Epithelial cell of prostate (primary cell): ENCODE measurements around the gene TCF3.

Experiments
- DNase-seq: peaks from one replicate; pipeline ENCODE4 v3.0.0-alpha.2; 2011; ENCODE audit warnings: low read depth, low spot score
- H3K27ac ChIP-seq: fragments of 450-650 bp; 2 replicates; pipeline ENCODE4 v1.5.1; 2017; ENCODE audit warnings: mild to moderate bottlenecking

Gene TCF3

DNA sequence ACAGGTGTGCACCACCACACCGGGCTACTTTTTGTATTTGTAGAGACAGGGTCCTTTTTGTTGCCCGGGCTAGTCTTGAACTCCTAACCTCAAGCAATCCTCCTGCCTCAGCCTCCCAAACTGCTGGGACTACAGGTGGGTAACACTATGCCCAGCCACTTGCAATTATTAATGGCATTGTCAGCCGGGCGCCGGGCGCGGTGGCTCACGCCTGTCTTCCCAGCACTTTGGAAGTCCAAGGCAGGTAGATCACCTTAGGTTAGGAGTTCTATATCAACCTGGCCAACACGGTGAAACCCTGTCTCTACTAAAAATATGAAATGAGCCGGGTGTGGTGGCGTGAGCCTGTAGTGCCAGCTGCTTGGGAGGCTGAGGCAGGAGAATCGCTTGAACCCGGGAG, 81.6 kb downstream of the TCF3 start:
- H3K27ac ChIP-seq, result no peak overlapping the region
- no peak for DNase-seq

DNA sequence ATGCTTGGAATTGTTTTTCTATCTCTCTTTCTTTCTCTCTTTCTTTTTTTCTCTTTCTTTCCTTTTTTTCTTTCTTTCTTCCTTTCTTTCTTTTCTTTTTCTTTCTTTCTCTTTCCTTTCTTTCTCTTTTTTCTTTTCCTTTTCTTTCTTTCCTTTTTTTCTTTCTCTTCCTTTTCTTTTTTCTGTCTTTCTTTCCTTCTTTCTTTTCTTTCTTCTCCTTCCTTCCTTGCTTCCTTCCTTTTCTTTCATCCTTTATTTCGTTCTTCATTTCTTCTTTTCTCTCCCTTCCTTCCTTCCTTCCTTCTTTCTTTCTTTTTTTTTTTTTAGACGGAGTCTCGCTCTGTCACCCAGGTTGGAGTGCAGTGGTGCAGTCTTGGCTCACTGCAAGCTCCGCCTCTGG, 82.4 kb downstream of the TCF3 start:
- DNase-seq, result no peak
- H3K27ac ChIP-seq, result no peak overlapping the region

DNA sequence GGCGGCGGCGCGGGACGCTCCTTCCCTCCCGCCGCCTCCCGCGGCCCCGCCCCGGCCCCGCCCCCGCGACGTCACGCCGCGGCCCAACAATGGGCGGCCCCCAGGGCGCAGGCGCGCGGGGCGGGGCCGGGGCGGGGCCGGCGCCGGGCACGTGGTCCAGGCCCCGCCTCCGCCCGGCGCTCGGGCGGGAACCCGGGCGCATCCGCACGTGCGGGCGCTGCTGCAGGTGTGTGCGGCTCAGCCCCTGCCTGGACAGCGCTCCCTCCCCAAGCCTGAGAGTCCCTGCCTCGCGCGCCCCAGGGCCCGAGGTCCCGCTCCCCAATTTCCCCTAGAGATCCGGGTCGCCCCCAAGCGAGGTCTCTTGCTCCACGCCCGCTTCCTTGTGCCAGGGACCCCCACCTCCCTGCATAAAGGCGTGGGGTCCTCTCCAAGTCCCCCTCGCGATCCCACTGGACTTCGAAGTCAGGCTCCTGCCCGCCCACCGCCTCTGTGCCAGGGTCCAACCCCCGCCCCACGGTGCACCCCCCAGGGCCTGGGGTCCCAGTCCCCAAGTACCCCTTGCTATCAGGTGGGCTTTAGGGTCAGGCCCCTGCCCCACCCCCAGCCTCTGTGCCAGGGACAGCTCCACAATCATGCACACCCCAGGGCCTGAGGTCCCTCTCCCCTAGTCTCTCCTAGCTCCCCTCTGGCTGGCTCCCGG, 83.9 kb downstream of the TCF3 start, which contains the start of gene MEX3D:
TSS of gene MEX3D (minus strand) at position 6 of the 700 bp plus-strand sequence. CDS start 267 bp downstream, outside the sequence.
- H3K27ac ChIP-seq, result peak within 1 kb of the TSS; percentile 34
- DNase-seq, result no peak

DNA sequence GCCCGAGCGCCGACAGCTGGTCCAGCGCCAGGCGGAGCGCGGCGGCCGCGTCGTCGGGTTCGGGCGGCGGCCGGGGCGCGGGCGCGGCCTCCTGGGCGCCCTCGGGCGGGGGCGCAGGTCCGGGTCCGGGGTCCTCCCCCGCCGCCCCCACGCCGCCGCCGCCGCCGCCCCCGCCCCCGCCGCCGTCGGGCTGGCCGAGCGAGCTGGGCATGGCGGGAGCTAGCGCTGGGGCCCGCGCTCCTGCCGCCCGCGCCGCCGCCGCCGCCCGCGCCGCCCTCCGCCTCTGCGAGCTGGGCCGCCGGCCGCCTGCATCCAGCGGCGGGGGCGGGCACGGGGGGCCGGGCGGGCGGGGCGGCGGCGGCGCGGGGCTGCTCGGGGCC, 84.6 kb downstream of the TCF3 start:
- no peak overlapping the region for H3K27ac ChIP-seq
- no peak for DNase-seq

DNA sequence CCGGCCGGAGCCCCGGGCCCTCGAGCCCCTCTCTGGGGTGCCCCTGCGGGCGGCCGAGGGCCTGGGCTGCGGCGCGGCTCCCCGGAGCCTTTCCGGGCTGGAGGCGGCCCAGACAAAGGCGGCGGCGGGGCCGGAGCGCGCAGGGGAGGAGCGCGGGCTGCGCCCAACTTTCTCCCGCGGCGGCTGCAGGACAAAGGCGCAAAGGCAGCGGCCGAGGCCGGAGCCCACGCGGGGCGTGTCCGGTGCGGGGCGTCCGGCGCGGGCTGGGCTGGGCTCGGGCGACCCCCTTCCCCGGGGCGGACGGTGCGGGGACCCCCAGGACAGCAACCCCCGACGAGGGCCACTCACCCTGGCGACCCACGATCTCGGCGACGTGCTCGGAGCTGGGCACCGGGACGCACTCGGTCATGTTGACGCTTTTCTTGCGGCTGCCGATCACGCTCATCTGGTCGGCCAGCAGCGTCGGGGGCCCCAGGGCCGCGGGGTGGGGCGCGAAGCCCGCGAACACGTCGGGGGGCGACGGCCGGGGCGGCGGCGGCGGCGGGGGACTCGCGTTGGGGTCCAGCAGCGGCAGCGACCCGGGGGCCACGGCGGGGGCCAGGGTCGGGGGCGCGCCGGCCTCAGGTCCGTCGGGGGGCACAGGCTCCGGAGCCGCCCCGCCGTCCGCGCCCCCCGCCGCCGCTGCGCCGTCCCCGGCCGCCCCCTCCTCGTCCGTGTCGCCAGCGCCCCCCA, 85.1 kb downstream of the TCF3 start:
- no peak for DNase-seq
- H3K27ac ChIP-seq, result peak overlapping the region; percentile 34

DNA sequence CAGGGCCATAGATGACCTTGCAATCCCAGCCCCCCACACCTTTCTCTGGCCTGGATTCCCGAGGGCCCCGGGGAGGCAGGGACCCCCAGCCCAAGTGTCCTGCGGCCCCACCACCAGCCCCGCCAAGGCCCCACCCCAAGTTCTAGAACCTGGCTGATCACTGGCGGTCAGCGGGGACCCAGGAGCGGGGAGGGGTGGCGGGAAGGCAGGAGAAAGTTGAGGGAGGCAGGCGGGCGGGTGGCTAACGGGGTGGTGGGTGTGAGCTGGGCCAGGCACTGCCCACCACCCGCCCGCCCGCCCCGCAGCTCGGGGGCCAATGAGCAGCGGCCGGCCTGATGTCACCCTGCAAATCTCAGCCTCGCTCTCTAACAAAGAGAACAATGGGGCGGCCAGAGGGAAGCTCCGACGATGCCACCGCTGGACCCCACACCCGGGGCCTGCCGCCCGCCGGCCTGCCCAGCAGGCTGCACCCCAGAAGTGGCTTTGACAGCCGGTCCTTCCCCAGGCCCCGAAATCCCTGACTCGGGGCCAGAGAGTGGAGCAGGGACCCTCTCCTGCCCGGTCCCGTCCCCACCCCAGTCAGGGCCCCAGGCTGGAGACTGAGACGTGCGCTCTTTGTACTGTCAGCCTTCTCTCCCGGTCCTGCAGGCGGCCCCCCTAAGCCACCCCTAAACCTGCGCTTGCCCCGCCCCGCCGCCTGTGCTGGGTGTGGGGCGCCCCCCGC, 85.9 kb downstream of the TCF3 start:
- DNase-seq, result no peak
- H3K27ac ChIP-seq, result peak overlapping the region; percentile 34

DNA sequence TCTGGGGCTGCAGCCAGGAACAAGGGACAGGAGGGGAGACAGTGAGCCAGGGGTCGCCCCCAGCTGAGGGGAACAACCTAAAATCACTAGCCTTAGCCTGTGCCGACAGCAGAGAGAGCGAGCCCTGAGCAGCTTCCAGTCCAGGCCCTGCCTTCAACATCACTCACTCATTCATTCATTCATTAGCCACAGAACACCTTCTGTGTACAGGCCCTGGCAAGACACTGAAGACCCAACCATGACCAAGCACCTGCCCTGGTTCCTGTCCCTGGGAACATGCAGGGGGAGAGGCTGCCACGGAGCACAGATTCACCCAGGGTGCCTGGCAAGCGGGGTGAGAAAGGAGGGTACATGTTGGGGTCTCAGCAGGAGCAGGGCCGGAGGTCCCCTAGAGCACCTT, 89.2 kb downstream of the TCF3 start:
- no peak for DNase-seq
- H3K27ac ChIP-seq, result no peak overlapping the region

DNA sequence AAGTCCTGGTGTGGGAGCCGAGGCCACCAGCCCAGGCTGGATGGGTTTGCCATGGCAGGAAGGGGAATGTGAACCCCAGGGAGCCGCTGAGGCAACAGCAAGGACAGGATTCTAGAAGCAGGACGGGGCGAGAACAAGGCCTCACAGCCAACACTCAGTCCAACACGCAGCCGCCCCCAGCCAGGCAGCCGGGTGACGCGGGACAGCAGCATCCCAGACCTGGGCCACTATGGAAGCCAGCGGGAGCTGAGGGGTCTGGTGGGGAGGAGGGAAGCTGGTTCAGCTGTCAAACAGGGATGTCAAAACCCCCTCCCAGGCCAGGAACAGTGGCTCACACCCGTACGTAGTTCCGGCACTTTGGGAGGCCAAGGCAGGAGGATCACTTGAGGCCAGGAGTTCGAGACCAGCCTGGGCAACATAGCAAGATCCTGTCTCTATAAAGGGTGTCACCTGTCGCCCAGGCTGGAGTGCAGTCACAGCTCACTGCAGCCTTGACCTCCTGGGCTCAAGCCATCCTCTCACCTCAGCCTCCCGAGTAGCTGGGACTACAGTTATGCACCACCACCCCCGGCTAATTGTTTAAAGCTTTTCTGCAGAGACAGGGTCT, 91.1 kb downstream of the TCF3 start:
- no peak overlapping the region for H3K27ac ChIP-seq
- no peak for DNase-seq

DNA sequence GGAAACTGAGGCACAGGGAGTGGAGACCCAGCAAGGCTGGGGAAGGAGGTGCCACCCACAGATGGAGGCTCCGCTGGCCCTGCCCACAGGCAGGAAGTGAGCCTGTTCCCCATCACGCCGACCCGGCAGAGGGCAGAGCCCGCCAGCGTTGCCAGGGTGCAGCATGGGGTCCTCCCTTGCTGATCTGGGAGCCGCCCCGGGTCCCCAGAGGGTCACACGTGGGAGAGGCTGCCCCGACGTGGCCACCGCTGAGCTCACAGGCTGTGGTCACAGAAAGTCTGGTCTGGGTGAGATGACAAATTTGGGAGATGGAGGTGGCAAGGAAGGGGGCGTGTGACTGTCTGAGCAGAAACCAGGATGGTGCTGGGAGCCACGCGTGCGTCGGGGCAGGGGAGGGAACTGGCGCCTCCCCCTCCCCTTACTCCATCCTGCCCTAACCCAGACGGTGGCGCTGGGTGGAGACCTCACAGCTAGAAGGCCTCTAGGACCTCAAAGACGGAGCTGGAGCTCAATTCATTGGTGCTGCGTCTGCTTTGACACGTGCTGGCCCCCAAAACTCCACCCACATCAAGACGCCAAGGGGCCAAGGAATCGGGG, 92.0 kb downstream of the TCF3 start:
- H3K27ac ChIP-seq, result no peak overlapping the region
- no peak for DNase-seq
